Brain microvascular endothelial cell (primary cell): ENCODE measurements around the gene STK32B.

ENCODE experiments used
- DNase-seq: peaks from one replicate; pipeline ENCODE4 v3.0.0-alpha.2; 2020
- H3K27ac ChIP-seq: fragments of 250-450 bp; sonication (Bioruptor Pico); 2 replicates; pipeline ENCODE4 v1.5.1; 2020; ENCODE audit warnings: mild to moderate bottlenecking, moderate library complexity
- H3K27me3 ChIP-seq: fragments of 250-450 bp; sonication (Bioruptor Pico); replicated peaks from 2 replicates; pipeline ENCODE4 v1.5.1; 2020; ENCODE audit warnings: mild to moderate bottlenecking
- H3K36me3 ChIP-seq: fragments of 250-450 bp; sonication (Bioruptor Pico); replicated peaks from 2 replicates; pipeline ENCODE4 v1.5.1; 2020; ENCODE audit warnings: mild to moderate bottlenecking
- H3K4me3 ChIP-seq: 2 replicates; pipeline ENCODE4 v1.5.1; 2011; ENCODE audit warnings: low read depth, mild to moderate bottlenecking, control low read depth, low read length, moderate library complexity
- in situ Hi-C: cut with HindIII; loops from 2 replicates; pipeline ENCODE4 v1.10.0; 2017; ENCODE audit warnings: low sequenced_read_pairs, low pct_ligation_motif_present
- TF ChIP-seq, protein P1 (sequence below): IDR thresholded peaks from 2 replicates; pipeline ENCODE4 v1.5.1; 2011; ENCODE audit warnings: low read depth, mild to moderate bottlenecking, moderate library complexity, low read length, control low read depth, inconsistent platforms; ENCODE audit errors: missing control alignments

The STK32B gene

DNA sequence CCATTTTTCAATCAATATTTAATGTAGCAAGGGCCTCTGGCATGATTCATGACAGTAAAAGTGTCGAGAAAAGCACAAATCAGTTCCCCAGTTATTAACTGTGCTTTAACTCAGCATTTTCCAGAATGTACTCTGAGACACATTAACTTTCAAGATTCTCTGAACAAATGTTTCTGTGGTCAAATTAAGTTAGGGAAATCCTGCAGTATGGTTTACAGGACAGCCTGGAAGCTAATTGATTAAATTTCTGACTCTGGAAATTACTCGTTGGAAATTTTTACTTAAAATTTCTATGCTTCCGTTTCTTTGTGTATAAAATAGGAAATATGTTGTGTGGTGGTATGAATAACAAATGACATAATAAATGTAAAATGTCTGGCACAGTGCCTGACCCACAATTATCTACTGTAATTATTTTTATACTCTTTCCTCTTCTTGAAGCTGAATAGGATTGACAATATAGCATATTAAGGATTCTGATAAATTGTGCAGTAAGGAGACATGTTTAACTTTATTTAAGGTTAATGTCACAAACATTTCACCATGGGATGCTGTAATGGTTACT lies 33.7 kb downstream of the STK32B start:
- Histone ChIP-seq H3K4me3 (no peak overlapping the region), H3K27ac (peak overlapping the region; percentile 59), H3K36me3 (no peaks in the 10 kb centered on the region), H3K27me3 (no peaks in the 10 kb centered on the region)
- TF ChIP-seq, protein P1, sequence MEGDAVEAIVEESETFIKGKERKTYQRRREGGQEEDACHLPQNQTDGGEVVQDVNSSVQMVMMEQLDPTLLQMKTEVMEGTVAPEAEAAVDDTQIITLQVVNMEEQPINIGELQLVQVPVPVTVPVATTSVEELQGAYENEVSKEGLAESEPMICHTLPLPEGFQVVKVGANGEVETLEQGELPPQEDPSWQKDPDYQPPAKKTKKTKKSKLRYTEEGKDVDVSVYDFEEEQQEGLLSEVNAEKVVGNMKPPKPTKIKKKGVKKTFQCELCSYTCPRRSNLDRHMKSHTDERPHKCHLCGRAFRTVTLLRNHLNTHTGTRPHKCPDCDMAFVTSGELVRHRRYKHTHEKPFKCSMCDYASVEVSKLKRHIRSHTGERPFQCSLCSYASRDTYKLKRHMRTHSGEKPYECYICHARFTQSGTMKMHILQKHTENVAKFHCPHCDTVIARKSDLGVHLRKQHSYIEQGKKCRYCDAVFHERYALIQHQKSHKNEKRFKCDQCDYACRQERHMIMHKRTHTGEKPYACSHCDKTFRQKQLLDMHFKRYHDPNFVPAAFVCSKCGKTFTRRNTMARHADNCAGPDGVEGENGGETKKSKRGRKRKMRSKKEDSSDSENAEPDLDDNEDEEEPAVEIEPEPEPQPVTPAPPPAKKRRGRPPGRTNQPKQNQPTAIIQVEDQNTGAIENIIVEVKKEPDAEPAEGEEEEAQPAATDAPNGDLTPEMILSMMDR = no peak
- peak; percentile 47 for DNase-seq
- in situ Hi-C loops = no loop called here

DNA sequence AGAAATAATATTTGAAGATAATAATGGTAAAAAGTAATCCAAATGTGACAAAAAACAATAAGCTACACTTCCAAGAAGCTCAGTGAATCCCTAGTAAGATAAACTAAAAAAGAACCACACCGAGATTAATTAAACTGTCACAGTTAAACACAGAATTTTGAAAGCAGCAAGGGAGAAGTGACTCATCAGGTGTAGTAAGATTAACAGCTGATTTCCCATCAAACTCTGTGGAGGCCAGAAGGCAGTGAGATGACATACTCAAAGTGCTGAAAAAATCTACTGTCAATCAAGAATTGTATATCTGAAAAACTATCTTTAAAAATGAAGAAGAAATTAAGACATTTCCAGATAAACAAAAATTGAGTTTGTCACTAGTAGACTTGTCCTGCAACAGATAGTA lies 35.3 kb downstream of the STK32B start:
- in situ Hi-C loops = no loop called here
- no peaks in the 10 kb centered on the region for H3K27me3 ChIP-seq
- DNase-seq = no peak
- TF ChIP-seq, protein P1 = no peak
- H3K4me3 ChIP-seq = no peak overlapping the region
- no peaks in the 10 kb centered on the region for H3K36me3 ChIP-seq
- H3K27ac ChIP-seq = no peak overlapping the region

DNA sequence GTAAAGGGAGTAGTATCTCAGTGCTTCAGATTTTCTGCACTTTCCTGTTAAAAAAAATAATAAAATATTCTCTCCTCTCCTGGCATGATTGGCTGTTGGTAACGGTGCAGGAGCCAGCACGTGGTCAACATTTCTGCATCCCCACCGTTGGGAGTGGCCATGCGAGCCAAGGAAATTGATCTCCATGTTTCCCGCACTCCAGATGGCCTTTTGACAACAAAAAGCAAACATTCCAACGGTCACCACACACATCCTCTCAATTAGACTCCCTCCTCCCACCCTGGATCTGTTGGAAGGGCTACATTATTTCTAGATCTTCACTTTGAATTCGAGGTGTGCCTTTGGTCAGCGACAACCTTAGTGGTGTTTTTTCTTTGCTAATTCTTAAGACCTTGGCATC lies 45.0 kb downstream of the STK32B start:
- no peak overlapping the region for H3K4me3 ChIP-seq
- TF ChIP-seq, protein P1 = no peak
- H3K27ac ChIP-seq = no peak overlapping the region
- in situ Hi-C loops = no loop called here
- H3K27me3 ChIP-seq = no peaks in the 10 kb centered on the region
- no peaks in the 10 kb centered on the region for H3K36me3 ChIP-seq
- DNase-seq = no peak

DNA sequence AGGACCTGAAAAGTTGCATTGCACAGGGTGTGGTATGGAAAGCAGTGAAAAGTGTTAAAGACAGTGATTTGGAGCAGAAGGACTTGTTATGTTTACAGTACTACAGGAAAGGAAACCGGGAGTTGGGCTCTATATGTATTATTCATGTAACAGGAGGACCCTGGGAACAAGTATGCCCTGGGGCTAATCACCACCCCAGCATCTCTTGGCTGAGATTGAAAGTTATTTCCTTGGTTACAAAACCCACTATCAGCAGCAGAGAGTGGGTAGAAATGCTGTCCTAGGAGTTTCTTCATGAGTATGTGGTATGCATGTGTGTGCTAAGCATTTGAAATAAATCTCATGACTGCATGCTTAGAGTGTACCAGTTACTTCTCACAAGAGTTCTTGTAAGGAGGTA lies 46.9 kb downstream of the STK32B start:
- H3K27me3 ChIP-seq = no peaks in the 10 kb centered on the region
- H3K27ac ChIP-seq = no peak overlapping the region
- H3K36me3 ChIP-seq = no peaks in the 10 kb centered on the region
- TF ChIP-seq, protein P1 = no peak
- DNase-seq = peak; percentile 28
- no peak overlapping the region for H3K4me3 ChIP-seq
- in situ Hi-C loops = no loop called here

DNA sequence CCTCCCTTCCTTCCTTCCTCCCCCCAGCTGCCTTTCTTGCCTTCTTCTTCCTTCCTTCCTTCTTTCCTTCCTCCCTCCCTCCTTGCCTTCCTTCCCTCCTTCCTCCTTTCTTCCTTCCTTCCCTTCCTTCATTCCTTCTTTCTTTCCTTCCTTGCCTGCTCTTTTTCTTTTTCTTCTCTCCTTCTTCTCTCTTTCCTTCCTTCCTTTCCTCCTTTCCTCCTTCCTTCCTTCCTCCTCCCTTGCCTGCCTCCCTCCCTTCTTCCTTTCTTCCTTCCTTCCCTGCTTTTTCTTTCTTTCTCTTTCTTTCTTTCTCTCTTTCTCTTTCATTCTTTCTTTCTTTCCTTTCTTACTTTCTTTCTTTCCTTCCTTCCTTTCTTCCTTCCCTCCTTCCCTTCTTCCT lies 49.1 kb downstream of the STK32B start:
- Histone ChIP-seq H3K27me3 (no peaks in the 10 kb centered on the region), H3K36me3 (no peaks in the 10 kb centered on the region), H3K4me3 (no peak overlapping the region), H3K27ac (no peak overlapping the region)
- no peak for DNase-seq
- in situ Hi-C loops = no loop called here
- TF ChIP-seq, protein P1 = no peak

DNA sequence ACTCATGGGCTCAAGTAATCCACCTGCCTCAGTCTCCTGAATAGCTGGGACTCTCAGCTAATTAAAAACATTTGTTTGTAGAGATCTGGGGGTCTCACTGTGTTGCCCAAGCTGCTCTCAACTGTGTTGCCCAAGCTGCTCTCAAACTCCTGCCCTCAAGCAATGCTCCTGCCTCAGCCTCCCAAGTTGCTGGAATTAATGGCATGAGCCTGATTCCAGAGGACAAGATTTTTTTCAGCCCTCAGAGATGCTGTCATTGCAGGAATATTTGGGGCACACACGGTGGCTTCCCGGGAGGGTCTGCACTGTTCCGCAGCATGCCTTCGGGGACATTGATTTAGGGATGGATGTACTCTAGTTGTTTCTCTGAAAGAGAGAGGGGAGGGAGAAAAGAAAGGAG lies 49.7 kb downstream of the STK32B start:
- TF ChIP-seq, protein P1 = no peak
- no peak for DNase-seq
- no peak overlapping the region for H3K27ac ChIP-seq
- no peaks in the 10 kb centered on the region for H3K27me3 ChIP-seq
- no peaks in the 10 kb centered on the region for H3K36me3 ChIP-seq
- in situ Hi-C loops = no loop called here
- no peak overlapping the region for H3K4me3 ChIP-seq
